ENCODE data around the gene ADAMTS7. TPM values are rescaled to one million over a fixed set of nuclear protein-coding genes. Genes with fewer than 3 reads are reported as not detected.

ADAMTS7 gene
- total and polyA plus RNA-seq, 9 donors, result 4.9 to 34.8 (median 24.6) TPM

- Histone ChIP-seq H3K9me3 (replicated peaks; ENCODE audit: control insufficient read depth, low read depth, low read length) (no peaks in the 10 kb centered on the region), H3K4me1 (ENCODE audit: control insufficient read depth, insufficient read depth, low read length) (no peaks in the 10 kb centered on the region), H3K27ac (ENCODE audit: low read length) (no peak overlapping the region), H3K36me3 (ENCODE audit: control insufficient read depth, insufficient read depth, low read length) (no peaks in the 10 kb centered on the region), H3K4me3 (ENCODE audit: low read length) (no peak overlapping the region), H3K27me3 (ENCODE audit: control insufficient read depth, insufficient read depth, low read length) (peaks cover 11% of the 10 kb centered on the region)
- WGBS (ENCODE audit: insufficient coverage), result 72% methylated on average over 71 of the region's 73 CpGs
- no peak for DNase-seq
These were observed 20.3 kb upstream of the ADAMTS7 start for GRCh38 chr15:78831229-78832207.

GRCh38 chr15:78830514-78831228 is 19.4 kb upstream of the ADAMTS7 start:
- WGBS (ENCODE audit: insufficient coverage), result 23% methylated on average over 48 of the region's 52 CpGs
- H3K9me3 ChIP-seq (replicated peaks; ENCODE audit: control insufficient read depth, low read depth, low read length), result no peaks in the 10 kb centered on the region
- H3K27ac ChIP-seq (ENCODE audit: low read length), result no peak overlapping the region
- H3K27me3 ChIP-seq (ENCODE audit: control insufficient read depth, insufficient read depth, low read length), result peaks cover 11% of the 10 kb centered on the region
- H3K36me3 ChIP-seq (ENCODE audit: control insufficient read depth, insufficient read depth, low read length), result no peaks in the 10 kb centered on the region
- H3K4me3 ChIP-seq (ENCODE audit: low read length), result peak overlapping the region; percentile 6
- H3K4me1 ChIP-seq (ENCODE audit: control insufficient read depth, insufficient read depth, low read length), result peaks cover 2% of the 10 kb centered on the region
- peak; percentile 56 for DNase-seq

DNA sequence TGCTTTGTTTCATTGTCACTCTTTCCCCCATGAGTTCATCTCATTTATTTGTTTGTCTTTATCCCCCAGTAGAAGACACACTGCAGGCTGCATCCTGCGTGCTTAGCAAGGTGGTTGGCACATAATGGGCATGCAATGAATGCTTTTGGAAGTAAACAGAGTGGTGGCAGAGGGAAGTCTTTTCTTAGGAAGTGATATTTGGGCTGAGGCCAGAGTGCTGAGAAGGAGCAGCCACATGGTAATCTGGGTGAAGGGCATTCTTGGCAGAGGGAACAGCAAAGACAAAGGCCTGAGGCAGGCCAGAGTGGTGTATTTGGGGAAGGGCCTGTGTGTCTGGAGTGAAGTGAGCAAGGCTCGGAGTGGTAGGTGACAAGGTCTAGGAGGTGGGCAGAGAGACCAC is 17.7 kb upstream of the ADAMTS7 start:
- Histone ChIP-seq H3K27ac (ENCODE audit: low read length) (no peak overlapping the region), H3K36me3 (ENCODE audit: control insufficient read depth, insufficient read depth, low read length) (no peaks in the 10 kb centered on the region), H3K9me3 (replicated peaks; ENCODE audit: control insufficient read depth, low read depth, low read length) (no peaks in the 10 kb centered on the region), H3K4me1 (ENCODE audit: control insufficient read depth, insufficient read depth, low read length) (peaks cover 7% of the 10 kb centered on the region), H3K4me3 (ENCODE audit: low read length) (no peak overlapping the region), H3K27me3 (ENCODE audit: control insufficient read depth, insufficient read depth, low read length) (peaks cover 11% of the 10 kb centered on the region)
- WGBS (ENCODE audit: insufficient coverage), result 90% methylated on average over 2 of the region's 2 CpGs
- no peak for DNase-seq

GRCh38 chr15:78822514-78822913 is 11.2 kb upstream of the ADAMTS7 start:
- H3K36me3 ChIP-seq (ENCODE audit: control insufficient read depth, insufficient read depth, low read length), result no peaks in the 10 kb centered on the region
- WGBS (ENCODE audit: insufficient coverage), result 100% methylated on average over 1 of the region's 3 CpGs
- no peak overlapping the region for H3K27ac ChIP-seq (ENCODE audit: low read length)
- H3K4me3 ChIP-seq (ENCODE audit: low read length), result no peak overlapping the region
- H3K4me1 ChIP-seq (ENCODE audit: control insufficient read depth, insufficient read depth, low read length), result peaks cover 7% of the 10 kb centered on the region
- no peak for DNase-seq
- no peaks in the 10 kb centered on the region for H3K9me3 ChIP-seq (replicated peaks; ENCODE audit: control insufficient read depth, low read depth, low read length)
- no peaks in the 10 kb centered on the region for H3K27me3 ChIP-seq (ENCODE audit: control insufficient read depth, insufficient read depth, low read length)

GRCh38 chr15:78811825-78812183 is 540 bp upstream of the ADAMTS7 start:
- Histone ChIP-seq H3K4me1 (ENCODE audit: control insufficient read depth, insufficient read depth, low read length) (peaks cover 18% of the 10 kb centered on the region), H3K27me3 (ENCODE audit: control insufficient read depth, insufficient read depth, low read length) (peaks cover 22% of the 10 kb centered on the region), H3K27ac (ENCODE audit: low read length) (peak overlapping the region; percentile 82), H3K4me3 (ENCODE audit: low read length) (peak overlapping the region; percentile 52), H3K36me3 (ENCODE audit: control insufficient read depth, insufficient read depth, low read length) (no peaks in the 10 kb centered on the region), H3K9me3 (replicated peaks; ENCODE audit: control insufficient read depth, low read depth, low read length) (no peaks in the 10 kb centered on the region)
- peak; percentile 37 for DNase-seq
- 11% methylated on average over 24 of the region's 24 CpGs for WGBS (ENCODE audit: insufficient coverage)

- Histone ChIP-seq H3K9me3 (replicated peaks; ENCODE audit: control insufficient read depth, low read depth, low read length) (no peaks in the 10 kb centered on the region), H3K27ac (ENCODE audit: low read length) (peak overlapping the region; percentile 74), H3K27me3 (ENCODE audit: control insufficient read depth, insufficient read depth, low read length) (peaks cover 22% of the 10 kb centered on the region), H3K4me1 (ENCODE audit: control insufficient read depth, insufficient read depth, low read length) (peaks cover 18% of the 10 kb centered on the region), H3K36me3 (ENCODE audit: control insufficient read depth, insufficient read depth, low read length) (no peaks in the 10 kb centered on the region), H3K4me3 (ENCODE audit: low read length) (peak overlapping the region; percentile 66)
- WGBS (ENCODE audit: insufficient coverage), result under 1% methylated on average over 64 of the region's 76 CpGs
- DNase-seq, result peak; percentile 76
These were observed 721 bp downstream of the ADAMTS7 start for GRCh38 chr15:78810362-78811123.

DNA sequence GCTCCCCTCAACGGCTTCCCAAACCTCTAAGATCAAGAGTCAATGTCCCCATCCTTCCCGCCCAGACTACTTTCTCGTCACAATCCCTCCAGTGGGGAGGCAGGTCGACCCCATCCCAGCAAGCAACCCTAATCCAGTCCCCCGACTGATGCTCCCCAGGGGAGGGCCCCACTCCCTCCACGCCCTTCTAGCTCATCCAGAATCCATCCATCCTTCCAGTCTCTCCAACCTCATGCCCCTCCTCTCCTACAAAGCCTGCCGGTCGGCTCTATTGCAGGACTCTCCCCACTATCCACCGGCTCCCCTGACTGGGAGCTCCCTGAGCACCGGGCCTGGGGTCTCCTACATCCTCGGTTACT is 1.3 kb downstream of the ADAMTS7 start:
- Histone ChIP-seq H3K27me3 (ENCODE audit: control insufficient read depth, insufficient read depth, low read length) (peaks cover 22% of the 10 kb centered on the region), H3K27ac (ENCODE audit: low read length) (peak overlapping the region; percentile 29), H3K36me3 (ENCODE audit: control insufficient read depth, insufficient read depth, low read length) (no peaks in the 10 kb centered on the region), H3K9me3 (replicated peaks; ENCODE audit: control insufficient read depth, low read depth, low read length) (no peaks in the 10 kb centered on the region), H3K4me3 (ENCODE audit: low read length) (peak overlapping the region; percentile 66), H3K4me1 (ENCODE audit: control insufficient read depth, insufficient read depth, low read length) (peaks cover 18% of the 10 kb centered on the region)
- 9% methylated on average over 11 of the region's 11 CpGs for WGBS (ENCODE audit: insufficient coverage)
- no peak for DNase-seq

GRCh38 chr15:78808550-78808949 is 2.7 kb downstream of the ADAMTS7 start:
- Histone ChIP-seq H3K27me3 (ENCODE audit: control insufficient read depth, insufficient read depth, low read length) (peaks cover 22% of the 10 kb centered on the region), H3K4me3 (ENCODE audit: low read length) (no peak overlapping the region), H3K36me3 (ENCODE audit: control insufficient read depth, insufficient read depth, low read length) (no peaks in the 10 kb centered on the region), H3K4me1 (ENCODE audit: control insufficient read depth, insufficient read depth, low read length) (peaks cover 18% of the 10 kb centered on the region), H3K27ac (ENCODE audit: low read length) (no peak overlapping the region), H3K9me3 (replicated peaks; ENCODE audit: control insufficient read depth, low read depth, low read length) (no peaks in the 10 kb centered on the region)
- 41% methylated on average over 2 of the region's 2 CpGs for WGBS (ENCODE audit: insufficient coverage)
- DNase-seq, result no peak

DNA sequence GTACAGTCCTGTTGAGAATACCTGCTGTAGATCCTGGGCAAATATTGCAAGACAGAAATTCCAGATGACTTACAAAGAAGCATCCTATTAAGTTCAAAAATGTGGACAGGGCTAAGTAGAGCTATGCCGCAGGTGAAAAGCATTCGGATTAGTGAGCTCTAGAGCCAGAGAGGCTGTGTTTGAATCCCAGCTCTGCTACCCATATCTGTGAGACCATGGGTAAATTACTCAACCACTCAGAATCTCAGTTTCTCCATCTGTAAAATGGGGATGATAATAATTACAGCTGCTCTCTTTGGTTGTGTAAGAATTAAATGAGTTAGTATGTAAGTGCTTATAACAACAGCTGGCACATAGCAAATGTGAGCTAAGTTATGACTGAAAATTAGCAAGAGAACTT is 3.9 kb downstream of the ADAMTS7 start:
- H3K9me3 ChIP-seq (replicated peaks; ENCODE audit: control insufficient read depth, low read depth, low read length), result no peaks in the 10 kb centered on the region
- no peak overlapping the region for H3K27ac ChIP-seq (ENCODE audit: low read length)
- peaks cover 20% of the 10 kb centered on the region for H3K27me3 ChIP-seq (ENCODE audit: control insufficient read depth, insufficient read depth, low read length)
- H3K4me3 ChIP-seq (ENCODE audit: low read length), result no peak overlapping the region
- no CpG with 5 or more reads among the region's 2 CpGs for WGBS (ENCODE audit: insufficient coverage)
- H3K4me1 ChIP-seq (ENCODE audit: control insufficient read depth, insufficient read depth, low read length), result peaks cover 17% of the 10 kb centered on the region
- no peak for DNase-seq
- no peaks in the 10 kb centered on the region for H3K36me3 ChIP-seq (ENCODE audit: control insufficient read depth, insufficient read depth, low read length)

DNA sequence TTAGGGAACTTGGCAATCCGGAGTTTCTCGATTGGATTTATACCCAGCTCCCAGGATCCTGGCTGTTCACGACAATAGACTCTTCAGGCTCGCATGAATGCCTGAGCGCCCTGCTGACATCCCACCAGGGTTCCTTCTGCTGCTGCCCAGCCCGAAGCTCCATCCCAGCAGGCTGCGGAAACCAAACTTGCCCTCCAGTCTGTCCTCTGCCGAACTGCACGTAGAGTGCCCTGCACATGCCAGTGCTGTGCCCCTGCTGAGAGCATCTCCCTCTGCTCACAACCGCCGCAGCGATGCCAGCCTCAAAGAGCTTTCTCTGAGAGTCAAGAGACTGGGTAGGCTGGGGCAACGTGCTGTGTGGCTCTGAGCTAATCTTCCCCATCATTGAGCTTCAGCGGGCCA is 6.9 kb downstream of the ADAMTS7 start:
- 42% methylated on average over 14 of the region's 14 CpGs for WGBS (ENCODE audit: insufficient coverage)

More for the DNA sequence above, 6.9 kb downstream of the ADAMTS7 start:
- Histone ChIP-seq H3K36me3 (ENCODE audit: control insufficient read depth, insufficient read depth, low read length) (no peaks in the 10 kb centered on the region), H3K4me1 (ENCODE audit: control insufficient read depth, insufficient read depth, low read length) (peaks cover 3% of the 10 kb centered on the region), H3K9me3 (replicated peaks; ENCODE audit: control insufficient read depth, low read depth, low read length) (no peaks in the 10 kb centered on the region), H3K27ac (ENCODE audit: low read length) (no peak overlapping the region), H3K4me3 (ENCODE audit: low read length) (no peak overlapping the region), H3K27me3 (ENCODE audit: control insufficient read depth, insufficient read depth, low read length) (peaks cover 6% of the 10 kb centered on the region)
- no peak for DNase-seq

All from muscle of leg (tissue), 11 donors.